H1 (cell line): ENCODE data around the gene MARCHF9. TPM values are rescaled to one million over a fixed set of nuclear protein-coding genes. Genes with fewer than 3 reads are reported as not detected.

ENCODE experiments used
- CTCF ChIA-PET: fragments of 300-600 bp; sonication (Branson Sonifier 250); formaldehyde crosslinking; loops from one replicate; lab custom pipeline; 2021; ENCODE audit not compliant: partially characterized antibody; lab: Charles Lee
- POLR2A ChIA-PET: fragments of 300-600 bp; sonication (Branson Sonifier 250); formaldehyde crosslinking; loops from one replicate; lab custom pipeline; 2021; ENCODE audit warnings: inconsistent platforms; ENCODE audit not compliant: partially characterized antibody; lab: Charles Lee
- DNase-seq, 2 experiments: peaks; one replicate each; pipeline versions ENCODE4 v3.0.0 to v3.0.0-alpha.2; 2010 to 2022; ENCODE audit warnings: low spot score in 2 of 2, low read depth in 1 of 2, mixed read lengths in 1 of 2
- FAIRE-seq: peaks from 2 replicates; lab custom pipeline; 2011; peaks lifted over from hg19 to GRCh38; lab: Jason Lieb, UNC
- H2AFZ ChIP-seq: 2 replicates; pipeline ENCODE4 v1.8.1; 2012; ENCODE audit warnings: low read length, inconsistent platforms
- H2AK5ac ChIP-seq: 2 replicates; pipeline ENCODE4 v1.6.1; 2013; ENCODE audit warnings: low read depth, low read length
- H2BK120ac ChIP-seq: replicated peaks from 2 replicates; pipeline ENCODE3; 2013; ENCODE audit warnings: low read depth, low read length, inconsistent platforms
- H2BK12ac ChIP-seq: 2 replicates; pipeline ENCODE4 v1.6.1; 2013; ENCODE audit warnings: low read depth, low read length
- H2BK15ac ChIP-seq: 2 replicates; pipeline ENCODE4 v1.6.1; 2013; ENCODE audit warnings: low read length
- H2BK20ac ChIP-seq: 2 replicates; pipeline ENCODE4 v1.6.1; 2013; ENCODE audit warnings: low read length
- H2BK5ac ChIP-seq: 2 replicates; pipeline ENCODE4 v1.6.1; 2013; ENCODE audit warnings: low read depth, low read length
- H3K14ac ChIP-seq: 2 replicates; pipeline ENCODE4 v1.6.1; 2013; ENCODE audit warnings: inconsistent platforms; ENCODE audit not compliant: insufficient read length
- H3K18ac ChIP-seq: 2 replicates; pipeline ENCODE4 v1.6.1; 2013; ENCODE audit warnings: low read length; ENCODE audit errors: extremely low read depth
- H3K23ac ChIP-seq: 2 replicates; pipeline ENCODE4 v1.6.1; 2013; ENCODE audit warnings: inconsistent platforms; ENCODE audit not compliant: insufficient read length
- H3K23me2 ChIP-seq: 2 replicates; pipeline ENCODE4 v1.6.1; 2013; ENCODE audit warnings: low read depth, low read length
- H3K27ac ChIP-seq: 2 replicates; pipeline ENCODE4 v1.6.1; 2011; ENCODE audit warnings: low read depth, low read length, inconsistent platforms
- H3K27me3 ChIP-seq, 4 experiments: replicated peaks in 1 of 4; 1 replicate in 1 of 4; 2 replicates in 3 of 4; pipeline versions ENCODE4 v1.6.1 to v1.8.1; 2011 to 2013; ENCODE audit warnings: low read length in 3 of 4, mild to moderate bottlenecking in 3 of 4, inconsistent platforms in 2 of 4, mixed read lengths in 2 of 4, moderate library complexity in 1 of 4; ENCODE audit not compliant: control insufficient read depth in 3 of 4, insufficient read depth in 3 of 4; ENCODE audit errors: extremely low read depth in 1 of 4
- H3K36me3 ChIP-seq, 4 experiments: 2 replicates each; pipeline versions ENCODE4 v1.6.1 to v1.8.1; 2011 to 2013; ENCODE audit warnings: mild to moderate bottlenecking in 4 of 4, low read length in 3 of 4, moderate library complexity in 2 of 4, control low read depth in 1 of 4, inconsistent platforms in 1 of 4; ENCODE audit not compliant: insufficient read depth in 4 of 4, control insufficient read depth in 2 of 4
- H3K4ac ChIP-seq: replicated peaks from 2 replicates; pipeline ENCODE3; 2013; ENCODE audit warnings: low read length, low read depth, mixed read lengths, inconsistent platforms; ENCODE audit not compliant: insufficient read length
- H3K4me1 ChIP-seq, 4 experiments: replicated peaks in 1 of 4; 1 replicate in 1 of 4; 2 replicates in 3 of 4; pipeline versions ENCODE4 v1.6.1 to v1.8.1; 2011 to 2013; ENCODE audit warnings: low read length in 3 of 4, inconsistent platforms in 2 of 4, mixed read lengths in 1 of 4; ENCODE audit not compliant: insufficient read depth in 4 of 4, control insufficient read depth in 3 of 4
- H3K4me2 ChIP-seq, 2 experiments: 2 replicates each; pipeline versions ENCODE4 v1.6.1 to v1.8.1; 2011 to 2013; ENCODE audit warnings: low read depth in 2 of 2, low read length in 2 of 2, control low read depth in 1 of 2, inconsistent platforms in 1 of 2, mild to moderate bottlenecking in 1 of 2; ENCODE audit not compliant: insufficient read depth in 1 of 2
- H3K4me3 ChIP-seq, 4 experiments: fragments of 200-600, 300-600 bp in 1 of 4; sonication (generic), shearing (Covaris generic), sonication (Bioruptor Twin) in 1 of 4; 2 replicates each; pipeline versions ENCODE4 v1.5.1 to v1.8.1; 2011 to 2016; ENCODE audit warnings: low read length in 4 of 4, low read depth in 3 of 4, control low read depth in 2 of 4, inconsistent platforms in 2 of 4, mild to moderate bottlenecking in 2 of 4, mixed read lengths in 1 of 4, moderate library complexity in 1 of 4; ENCODE audit not compliant: insufficient read depth in 2 of 4; ENCODE audit errors: extremely low read depth in 1 of 4
- H3K56ac ChIP-seq: replicated peaks from 2 replicates; pipeline ENCODE3; 2013; ENCODE audit warnings: low read depth, mild to moderate bottlenecking, mixed read lengths, low read length, inconsistent platforms; ENCODE audit not compliant: insufficient read length
- H3K79me1 ChIP-seq: 2 replicates; pipeline ENCODE4 v1.6.1; 2013; ENCODE audit warnings: low read depth, low read length, control low read depth
- H3K79me2 ChIP-seq, 2 experiments: 2 replicates each; pipeline versions ENCODE4 v1.6.1 to v1.8.1; 2012 to 2013; ENCODE audit warnings: low read length in 2 of 2, mild to moderate bottlenecking in 2 of 2, inconsistent platforms in 1 of 2; ENCODE audit not compliant: insufficient read depth in 2 of 2, control insufficient read depth in 1 of 2
- H3K9ac ChIP-seq, 4 experiments: replicated peaks in 1 of 4; 1 replicate in 1 of 4; 2 replicates in 3 of 4; pipeline versions ENCODE4 v1.6.1 to v1.8.1; 2011 to 2013; ENCODE audit warnings: low read depth in 3 of 4, low read length in 3 of 4, control low read depth in 2 of 4, mild to moderate bottlenecking in 2 of 4, moderate library complexity in 2 of 4, inconsistent platforms in 1 of 4; ENCODE audit errors: extremely low read depth in 1 of 4
- H3K9me3 ChIP-seq, 2 experiments: 2 replicates each; pipeline versions ENCODE4 v1.6.1 to v1.8.1; 2012 to 2013; ENCODE audit warnings: mild to moderate bottlenecking in 2 of 2, moderate library complexity in 2 of 2, control low read depth in 1 of 2, inconsistent platforms in 1 of 2, low read depth in 1 of 2, low read length in 1 of 2, mixed read lengths in 1 of 2; ENCODE audit not compliant: insufficient read depth in 2 of 2
- H4K20me1 ChIP-seq, 2 experiments: replicated peaks in 1 of 2; 2 replicates each; pipeline versions ENCODE3 to v1.8.1; 2011 to 2013; ENCODE audit warnings: inconsistent platforms in 2 of 2, low read length in 2 of 2, mild to moderate bottlenecking in 1 of 2; ENCODE audit not compliant: insufficient read depth in 2 of 2, control insufficient read depth in 1 of 2
- H4K5ac ChIP-seq: 2 replicates; pipeline ENCODE4 v1.6.1; 2013; ENCODE audit warnings: low read length, low read depth, mixed read lengths, inconsistent platforms; ENCODE audit not compliant: insufficient read length
- H4K8ac ChIP-seq: 2 replicates; pipeline ENCODE4 v1.8.0; 2013; ENCODE audit warnings: mild to moderate bottlenecking, moderate library complexity, low read length, inconsistent platforms; ENCODE audit not compliant: insufficient read depth; ENCODE audit errors: extremely low read depth
- H4K91ac ChIP-seq: replicated peaks from 2 replicates; pipeline ENCODE3; 2013; ENCODE audit warnings: low read length, mixed read lengths, inconsistent platforms; ENCODE audit not compliant: insufficient read length
- CEBPB ChIP-seq: IDR thresholded peaks from 2 replicates; pipeline ENCODE4 v1.6.1; 2012; ENCODE audit warnings: low read depth, low read length
- GABPA ChIP-seq: IDR thresholded peaks from 2 replicates; pipeline ENCODE4 v1.6.1; 2011; ENCODE audit warnings: mild to moderate bottlenecking, low read length, moderate library complexity, borderline replicate concordance; ENCODE audit not compliant: insufficient read depth
- HDAC2 ChIP-seq, 2 experiments: fragments of 300-600 bp in 1 of 2; sonication (generic) in 1 of 2; IDR thresholded peaks; 2 replicates each; pipeline ENCODE4 v1.6.1; 2011 to 2012; ENCODE audit warnings: low read depth in 2 of 2, low read length in 2 of 2, mild to moderate bottlenecking in 2 of 2, moderate library complexity in 2 of 2, borderline replicate concordance in 1 of 2, inconsistent platforms in 1 of 2
- JUN ChIP-seq: IDR thresholded peaks from 2 replicates; pipeline ENCODE4 v1.6.1; 2011; ENCODE audit warnings: low read depth, mild to moderate bottlenecking, improper control_type of control experiment, low read length
- SRF ChIP-seq: IDR thresholded peaks from 2 replicates; pipeline ENCODE4 v1.6.1; 2011; ENCODE audit warnings: mild to moderate bottlenecking, low read depth, low read length, moderate library complexity
- TBP ChIP-seq: IDR thresholded peaks from 2 replicates; pipeline ENCODE4 v1.6.1; 2011; ENCODE audit warnings: low read depth, low read length, improper control_type of control experiment
- TCF12 ChIP-seq: IDR thresholded peaks from 2 replicates; pipeline ENCODE4 v1.6.1; 2011; ENCODE audit warnings: low read depth, mild to moderate bottlenecking, low read length
- WGBS, 2 experiments: shearing (Covaris generic) in 1 of 2; methylation state at CpG; one replicate each; pipeline versions ENCODE4 v1.1.6 to v1.1.7; 2013 to 2015; ENCODE audit warnings: low lambda C conversion rate in 2 of 2, mixed read lengths in 2 of 2, inconsistent platforms in 1 of 2, low coverage in 1 of 2, missing lambda C conversion rate in 1 of 2; ENCODE audit not compliant: insufficient replicate concordance in 2 of 2, insufficient coverage in 1 of 2, insufficient read length in 1 of 2; ENCODE audit errors: extremely low coverage in 1 of 2, missing lambda C conversion rate in 1 of 2; 5-methylcytosine and 5-hydroxymethylcytosine counted together
- polyA plus RNA-seq, 7 experiments: library from polyadenylated mRNA; depleted of rRNA in 3 of 7; stranded (reverse) in 5 of 7; unstranded in 2 of 7; fragments of >200 nt in 5 of 7; fragments of 200-250 nt in 2 of 7; gene quantifications; 1 replicate in 5 of 7; 2 replicates in 1 of 7; 4 replicates in 1 of 7; pipeline versions ENCODE4 v1.2.1 to v1.2.3, GENCODE V29; 2011 to 2013; ENCODE audit warnings: missing spikeins in 2 of 7, mixed read lengths in 2 of 7
- total RNA-seq: library from RNA; stranded (reverse); fragmentation: NEBNext Ultra II Directional; extraction: Animal tissue kit (Norgen Biotek cat#: 25700); gene quantifications from 2 replicates; pipeline ENCODE4 v1.2.1, GENCODE V29; 2021

The MARCHF9 gene
- total and polyA plus RNA-seq, 2 of the 8 experiments (the other 6 are each of a cell fraction or from before 2014, with no cell fraction given): 6.4 to 7.8 TPM

DNA sequence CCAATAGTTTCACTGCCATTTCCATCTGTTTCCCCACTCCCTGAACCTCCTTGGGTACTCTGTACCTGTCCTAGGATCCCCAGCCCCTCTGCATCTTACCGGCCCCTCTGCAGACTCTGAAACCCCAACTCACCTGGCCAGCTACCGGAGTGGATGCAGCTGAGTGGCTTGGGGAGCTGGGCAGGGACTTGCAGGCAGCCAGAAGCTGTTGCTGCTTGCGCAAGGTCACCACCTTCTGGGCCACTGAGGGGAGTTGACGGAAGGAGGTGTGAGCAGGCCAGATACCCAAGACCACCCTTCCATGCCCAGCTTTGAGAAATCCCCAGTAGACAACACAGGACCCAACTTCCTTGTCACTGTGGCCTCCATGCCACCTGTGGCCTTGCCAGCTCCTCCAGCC, 22.6 kb upstream of the MARCHF9 start:
- Histone ChIP-seq H3K36me3 (no peaks in the 10 kb centered on the region; a peak in 1 of 8 replicates), H3K4me2 (no peak overlapping the region), H3K9ac (no peak overlapping the region), H4K20me1 (peaks cover 0 to 19% of the 10 kb centered on the region in 2 experiments), H3K79me1 (no peaks in the 10 kb centered on the region), H4K5ac (no peak overlapping the region), H3K27ac (no peak overlapping the region), H2BK20ac (no peak overlapping the region), H3K23me2 (peaks cover under 1% of the 10 kb centered on the region; the same call in 1 of the 2 replicates), H3K27me3 (peaks cover 36 to 96% (median 80%) of the 10 kb centered on the region in 4 experiments), H4K8ac (no peak overlapping the region), H2AK5ac (no peak overlapping the region), H2BK120ac (no peak overlapping the region), H2AFZ (no peak overlapping the region), H3K4ac (no peak overlapping the region), H4K91ac (no peak overlapping the region), H3K4me3 (no peak overlapping the region), H3K14ac (no peak overlapping the region), H3K56ac (no peak overlapping the region), H3K9me3 (no peaks in the 10 kb centered on the region), H2BK5ac (no peak overlapping the region), H3K4me1 (peaks cover 6 to 21% (median 13%) of the 10 kb centered on the region in 4 experiments; a peak in 6 of 7 replicates), H3K79me2 (no peaks in the 10 kb centered on the region), H2BK15ac (no peak overlapping the region), H3K18ac (no peak overlapping the region), H3K23ac (no peak overlapping the region), H2BK12ac (no peak overlapping the region)
- POLR2A ChIA-PET: interaction anchor here (0.9 to 3.4 kb wide), 4 partner anchors 9 to 112 kb away, joined by 3 to 10 read pairs (median 5); partner anchors contain the start of gene TSPAN31
- 73% methylated on average over 4 of the region's 4 CpGs; no CpG with 5 or more reads in 1 of the 2 experiments for WGBS, 2 experiments
- DNase-seq (no peak), FAIRE-seq (no peak)
- CTCF ChIA-PET: interaction anchor here (0.5 to 2.6 kb wide), 12 partner anchors 9 to 272 kb away, joined by 3 to 19 read pairs (median 4); partner anchors contain the start of genes B4GALNT1 and TSPAN31
- TF ChIP-seq JUN: no peak
- no peak for TF ChIP-seq TBP
- TF ChIP-seq GABPA: no peak
- no peak for TF ChIP-seq TCF12
- TF ChIP-seq CEBPB: 0 out of 2 replicates have a peak, but pooled peaks have one; percentile 17
- no peak for TF ChIP-seq HDAC2 (IDR thresholded peaks at IDR 0.05; ENCODE audit: borderline replicate concordance in 1 of 2, low read depth in 2 of 2, low read length in 2 of 2)
- no peak for TF ChIP-seq SRF
